SKM-1 (cell line): ENCODE results near the gene P2RX5.
"Not testable (repeated sequence)": the region's sequence is repeated elsewhere in the genome, so short reads cannot be mapped to it uniquely, and the experiment has no call there.

Source experiments
- DNase-seq: peaks from one replicate; lab custom pipeline; 2025; ENCODE audit not compliant: unreplicated experiment; lab: John Stamatoyannopoulos, UW

The P2RX5 gene

GRCh38 chr17:3712811-3713463 is 17.0 kb upstream of the P2RX5 start:
- no peak for DNase-seq

DNA sequence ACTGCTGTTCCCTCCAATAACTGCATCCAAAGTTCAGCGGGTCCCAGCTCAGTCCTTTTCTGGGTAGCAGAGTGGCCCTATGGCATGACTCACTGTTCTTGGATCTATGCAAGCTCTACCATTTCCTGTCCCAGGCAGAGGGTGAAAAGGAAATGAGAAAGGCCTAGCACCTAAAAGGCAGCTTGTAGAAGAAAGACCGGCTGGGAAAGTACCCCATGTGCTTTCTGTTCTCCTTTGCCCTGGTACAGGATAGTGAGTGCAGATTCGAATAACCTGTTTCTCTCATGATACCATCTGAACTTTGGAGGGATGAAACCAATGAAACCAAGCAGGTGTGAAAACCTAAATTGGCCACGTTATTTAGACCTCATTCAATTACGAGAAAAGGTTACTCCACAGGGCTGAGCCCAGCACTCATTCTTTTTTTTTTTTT is 15.0 kb upstream of the P2RX5 start:
- peak; percentile 9 for DNase-seq

DNA sequence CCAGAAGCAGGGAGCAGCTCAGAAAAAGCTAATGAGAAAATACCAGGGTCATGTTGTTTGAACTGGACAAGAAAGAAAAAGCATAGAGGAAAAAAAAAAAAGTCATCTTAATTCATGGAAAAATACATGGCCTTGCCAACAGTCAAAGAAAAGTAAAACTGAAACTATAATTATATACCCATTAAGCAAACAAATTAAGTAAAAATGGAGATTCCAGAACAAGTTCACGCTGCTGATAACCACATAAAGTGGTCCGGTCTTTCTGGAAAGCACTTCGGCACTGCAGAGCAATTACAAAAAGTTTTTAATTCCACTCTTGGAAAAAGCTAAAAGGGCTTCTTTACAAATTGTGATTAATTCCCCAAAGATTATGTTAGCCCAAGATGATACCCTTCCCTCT is 12.4 kb upstream of the P2RX5 start:
- no peak for DNase-seq

DNA sequence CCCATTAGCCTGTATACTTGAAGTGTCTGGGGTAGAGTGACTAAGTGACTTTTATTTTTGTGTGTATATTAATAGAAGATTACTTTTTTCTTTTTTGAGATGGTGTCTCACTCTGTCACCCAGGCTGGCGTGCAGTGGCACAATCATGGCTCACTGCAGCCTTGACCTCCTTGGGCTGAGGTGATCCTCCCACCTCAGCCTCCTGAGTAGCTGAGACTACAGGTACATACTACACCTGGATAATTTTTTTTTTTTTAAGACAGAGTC is 9.7 kb upstream of the P2RX5 start:
- DNase-seq, result not testable (repeated sequence)

DNA sequence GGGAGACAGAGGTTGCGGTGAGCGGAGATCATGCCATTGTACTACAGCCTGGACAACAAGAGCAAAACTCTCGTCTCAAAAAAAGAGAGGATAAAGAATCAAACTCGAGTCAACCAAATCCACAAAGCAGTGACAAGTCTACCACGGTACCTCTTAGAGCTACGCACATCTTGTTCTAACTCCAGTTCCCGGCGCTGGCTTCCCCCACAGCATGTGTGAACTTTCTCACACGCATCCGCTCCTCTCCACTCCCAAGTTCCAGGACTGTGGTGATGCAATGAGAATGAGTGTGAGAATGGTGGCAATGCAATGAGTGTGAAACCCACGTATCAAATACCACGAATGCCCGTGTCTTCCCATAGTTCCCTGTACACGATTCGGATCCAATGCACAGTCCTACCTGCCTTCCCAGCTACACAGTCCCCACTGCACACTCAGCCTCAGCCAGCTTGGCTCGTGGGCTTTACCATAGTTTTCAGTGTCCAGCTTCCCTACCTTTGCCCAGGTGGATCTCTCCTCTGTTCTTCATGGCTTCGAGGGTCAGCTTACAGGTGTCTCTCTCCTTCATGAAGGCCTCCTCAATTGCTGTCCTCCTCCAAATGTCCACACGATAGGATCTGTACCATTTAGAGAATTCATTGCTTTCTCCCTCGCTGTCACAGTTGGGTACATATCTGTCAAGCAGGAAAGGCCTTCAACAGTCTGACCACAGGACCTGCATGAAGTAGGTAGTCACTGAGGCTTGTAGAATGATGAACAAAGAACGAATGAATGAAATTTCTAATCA is 9.2 kb upstream of the P2RX5 start:
- DNase-seq, result no peak

DNA sequence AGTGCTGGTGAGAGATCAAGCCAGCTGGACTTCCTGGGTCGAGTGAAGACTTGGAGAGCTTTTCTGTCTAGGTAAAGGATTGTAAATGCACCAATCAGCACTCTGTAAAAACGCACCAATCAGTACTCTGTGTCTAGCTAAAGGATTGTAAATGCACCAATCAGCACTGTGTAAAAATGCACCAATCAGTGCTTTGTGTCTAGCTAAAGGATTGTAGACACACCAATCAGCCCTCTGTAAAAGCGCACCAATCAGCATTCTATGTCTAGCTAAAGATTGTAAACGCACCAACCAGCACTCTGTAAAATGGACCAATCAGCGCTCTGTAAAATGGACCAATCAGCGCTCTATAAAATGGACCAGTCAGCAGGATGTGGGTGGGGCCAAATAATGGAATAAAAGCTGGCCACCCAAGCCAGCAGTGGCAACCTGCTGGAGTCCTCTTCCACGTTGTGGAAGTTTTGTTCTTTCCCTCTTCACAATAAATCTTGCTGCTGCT is 6.1 kb upstream of the P2RX5 start:
- not testable (repeated sequence) for DNase-seq

DNA sequence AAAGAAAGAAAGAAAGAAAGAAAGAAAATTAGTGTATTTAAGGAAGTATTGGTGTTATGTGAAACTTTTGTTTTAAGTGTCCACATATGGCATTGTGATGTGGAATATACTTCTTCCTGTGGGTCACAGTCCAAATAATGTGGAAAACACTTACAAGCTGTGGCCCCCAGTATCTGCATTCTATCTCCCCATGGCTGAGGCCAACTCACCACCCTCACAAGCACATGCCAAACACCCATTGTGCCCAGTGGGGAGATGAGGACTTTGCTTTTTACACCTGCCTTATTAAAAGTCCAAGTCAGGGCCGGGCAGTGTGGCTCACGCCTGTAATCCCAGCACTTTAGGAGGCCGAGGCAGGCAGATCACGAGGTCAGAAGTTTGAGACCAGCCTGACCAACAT is 4.0 kb upstream of the P2RX5 start:
- no peak for DNase-seq

GRCh38 chr17:3698139-3698538 is 2.2 kb upstream of the P2RX5 start:
- no peak for DNase-seq

GRCh38 chr17:3697103-3697476 is 1.1 kb upstream of the P2RX5 start:
- DNase-seq, result no peak

GRCh38 chr17:3695129-3695722 is 729 bp downstream of the P2RX5 start:
- no peak for DNase-seq

DNA sequence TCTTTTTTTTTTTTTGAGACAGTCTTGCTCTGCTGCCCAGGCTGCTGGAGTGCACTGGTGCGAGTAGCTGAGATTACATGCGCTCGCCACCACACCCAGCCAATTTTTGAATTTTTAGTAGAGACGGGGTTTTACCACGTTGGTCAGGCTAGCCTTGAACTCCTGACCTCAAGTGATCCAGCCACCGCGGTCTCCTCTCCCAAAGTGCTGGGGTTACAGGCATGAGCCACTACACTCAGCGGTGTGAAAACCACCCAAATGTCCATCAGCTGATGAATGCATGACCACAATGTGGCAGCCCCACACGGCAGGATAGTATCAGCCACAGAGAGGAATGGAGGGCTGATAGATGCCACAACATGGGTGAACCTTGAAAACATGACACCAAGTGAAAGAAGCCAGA is 2.1 kb downstream of the P2RX5 start:
- DNase-seq, result no peak

DNA sequence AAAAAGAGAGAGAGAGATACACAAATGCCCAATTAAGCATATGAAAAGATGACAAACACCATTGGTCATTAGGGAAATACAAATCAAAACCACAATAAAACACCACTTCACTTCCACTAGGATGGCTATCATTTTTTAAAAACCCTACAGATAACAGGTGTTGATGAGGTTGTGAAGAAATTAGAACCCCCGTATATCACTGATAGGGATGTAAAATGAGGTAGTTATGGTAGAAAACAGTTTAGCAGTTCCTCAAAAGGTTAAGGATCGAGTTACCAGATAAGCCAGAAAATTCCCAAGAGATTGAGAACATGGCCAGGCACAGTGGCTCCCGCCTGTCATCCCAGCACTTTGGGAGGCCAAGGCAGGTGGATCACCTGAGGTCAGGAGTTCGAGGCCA is 2.8 kb downstream of the P2RX5 start:
- DNase-seq, result no peak

GRCh38 chr17:3692346-3692745 is 3.6 kb downstream of the P2RX5 start:
- DNase-seq, result no peak

DNA sequence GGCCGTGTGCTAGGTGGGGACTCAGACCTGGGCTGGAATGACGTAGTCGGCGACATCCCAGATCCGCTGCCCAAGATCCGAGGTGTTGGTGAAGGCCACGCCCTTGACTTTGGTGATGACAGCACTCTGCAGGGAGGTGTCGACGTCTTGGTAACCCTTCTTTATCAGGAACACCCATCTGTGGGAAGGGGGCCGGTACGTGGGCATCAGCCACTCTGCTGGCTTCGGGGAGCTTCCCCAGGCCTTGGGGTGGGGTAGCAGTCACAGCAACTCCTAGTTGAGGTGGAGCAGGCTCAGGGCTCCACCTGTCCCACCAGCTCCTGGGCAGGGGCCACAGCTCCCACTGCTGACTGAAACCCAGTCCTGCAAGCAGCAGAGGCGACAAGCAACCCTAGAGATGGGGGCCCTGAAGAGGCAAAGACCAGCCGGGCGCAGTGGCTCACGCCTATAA is 4.3 kb downstream of the P2RX5 start:
- no peak for DNase-seq

GRCh38 chr17:3690094-3690715 is 5.8 kb downstream of the P2RX5 start:
- no peak for DNase-seq

GRCh38 chr17:3689262-3690093 is 6.5 kb downstream of the P2RX5 start:
- no peak for DNase-seq

DNA sequence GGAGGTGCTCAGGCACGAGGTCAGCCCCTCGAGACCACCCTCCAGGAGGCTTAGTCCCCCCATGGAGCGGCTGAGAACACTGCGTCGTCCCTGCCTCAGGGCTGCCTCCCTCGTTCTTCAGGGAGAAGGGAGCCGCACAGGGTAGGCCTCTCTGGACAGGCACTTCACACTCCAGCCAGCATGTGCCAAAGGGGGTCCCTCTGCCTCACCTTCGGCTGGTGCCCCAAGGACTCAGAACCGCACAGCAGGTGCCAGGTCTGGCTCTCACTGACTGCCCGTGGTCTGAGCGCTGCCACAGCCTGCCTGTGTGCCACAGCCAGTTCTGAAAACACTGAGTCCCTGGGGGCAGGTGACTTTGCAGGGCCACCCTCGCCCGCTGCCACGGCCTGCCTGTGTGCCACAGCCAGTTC is 7.1 kb downstream of the P2RX5 start:
- no peak for DNase-seq

- DNase-seq, result no peak
Measured at GRCh38 chr17:3688027-3688553, 7.9 kb downstream of the P2RX5 start.

GRCh38 chr17:3685174-3685573 is 10.8 kb downstream of the P2RX5 start:
- DNase-seq, result no peak

- no peak for DNase-seq
Measured at GRCh38 chr17:3683054-3683511, 12.9 kb downstream of the P2RX5 start.

DNA sequence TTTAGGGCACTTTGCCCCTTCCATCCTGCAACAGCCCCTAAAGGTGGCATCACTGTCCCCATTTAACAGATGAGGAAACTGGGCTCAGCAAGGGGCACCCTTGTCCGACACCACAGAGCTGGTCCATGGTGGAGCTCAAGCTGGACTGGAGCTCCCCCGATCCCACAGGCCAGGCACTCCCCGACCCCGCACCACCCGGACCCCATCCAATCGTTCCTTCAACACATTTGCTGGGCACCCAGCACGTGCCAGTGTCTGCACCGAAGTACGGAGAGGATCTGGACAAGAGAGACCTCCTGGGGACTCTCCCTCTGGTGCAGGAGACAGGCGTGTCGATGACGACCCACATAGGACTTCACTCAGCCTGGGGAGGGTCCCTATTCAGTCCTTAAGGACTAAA is 13.9 kb downstream of the P2RX5 start:
- DNase-seq, result no peak
